Measurements from ENCODE around the gene L3MBTL1.

Gene L3MBTL1

GRCh38 chr20:43530321-43531090 is 23.0 kb downstream of the L3MBTL1 start:
- H3K4me3 ChIP-seq (ENCODE audit: low read depth, low read length), result no peak overlapping the region
- no peaks in the 10 kb centered on the region for H3K27me3 ChIP-seq (ENCODE audit: control insufficient read depth, insufficient read depth, low read length)
- no peaks in the 10 kb centered on the region for H3K4me1 ChIP-seq (ENCODE audit: control insufficient read depth, insufficient read depth, low read length)
- no peaks in the 10 kb centered on the region for H3K9me3 ChIP-seq (ENCODE audit: control insufficient read depth, insufficient read depth, low read length)
- no peak overlapping the region for H3K9ac ChIP-seq (ENCODE audit: low read depth, low read length)
- H3K36me3 ChIP-seq (ENCODE audit: control insufficient read depth, insufficient read depth, low read length), result peaks cover 9% of the 10 kb centered on the region

GRCh38 chr20:43531091-43531443 is 23.6 kb downstream of the L3MBTL1 start:
- H3K36me3 ChIP-seq (ENCODE audit: control insufficient read depth, insufficient read depth, low read length), result peaks cover 10% of the 10 kb centered on the region
- H3K4me1 ChIP-seq (ENCODE audit: control insufficient read depth, insufficient read depth, low read length), result no peaks in the 10 kb centered on the region
- no peaks in the 10 kb centered on the region for H3K27me3 ChIP-seq (ENCODE audit: control insufficient read depth, insufficient read depth, low read length)

GRCh38 chr20:43532416-43533055 is 25.0 kb downstream of the L3MBTL1 start:
- H3K9me3 ChIP-seq (ENCODE audit: control insufficient read depth, insufficient read depth, low read length), result no peaks in the 10 kb centered on the region
- H3K4me3 ChIP-seq (ENCODE audit: low read depth, low read length), result no peak overlapping the region
- H3K4me1 ChIP-seq (ENCODE audit: control insufficient read depth, insufficient read depth, low read length), result no peaks in the 10 kb centered on the region
- H3K9ac ChIP-seq (ENCODE audit: low read depth, low read length), result no peak overlapping the region
- peaks cover 12% of the 10 kb centered on the region for H3K36me3 ChIP-seq (ENCODE audit: control insufficient read depth, insufficient read depth, low read length)
- H3K27me3 ChIP-seq (ENCODE audit: control insufficient read depth, insufficient read depth, low read length), result no peaks in the 10 kb centered on the region

More at GRCh38 chr20:43531091-43531443, 23.6 kb downstream of the L3MBTL1 start:
- Histone ChIP-seq H3K4me3 (ENCODE audit: low read depth, low read length) (no peak overlapping the region), H3K9me3 (ENCODE audit: control insufficient read depth, insufficient read depth, low read length) (no peaks in the 10 kb centered on the region), H3K9ac (ENCODE audit: low read depth, low read length) (no peak overlapping the region)

- Histone ChIP-seq H3K4me3 (ENCODE audit: low read depth, low read length) (no peak overlapping the region), H3K27me3 (ENCODE audit: control insufficient read depth, insufficient read depth, low read length) (no peaks in the 10 kb centered on the region), H3K9me3 (ENCODE audit: control insufficient read depth, insufficient read depth, low read length) (no peaks in the 10 kb centered on the region), H3K4me1 (ENCODE audit: control insufficient read depth, insufficient read depth, low read length) (no peaks in the 10 kb centered on the region), H3K36me3 (ENCODE audit: control insufficient read depth, insufficient read depth, low read length) (peaks cover 12% of the 10 kb centered on the region), H3K9ac (ENCODE audit: low read depth, low read length) (no peak overlapping the region)
Measured at GRCh38 chr20:43533060-43533459, 25.6 kb downstream of the L3MBTL1 start.

- Histone ChIP-seq H3K36me3 (ENCODE audit: control insufficient read depth, insufficient read depth, low read length) (peaks cover 12% of the 10 kb centered on the region), H3K9ac (ENCODE audit: low read depth, low read length) (no peak overlapping the region), H3K27me3 (ENCODE audit: control insufficient read depth, insufficient read depth, low read length) (no peaks in the 10 kb centered on the region), H3K4me1 (ENCODE audit: control insufficient read depth, insufficient read depth, low read length) (no peaks in the 10 kb centered on the region), H3K4me3 (ENCODE audit: low read depth, low read length) (no peak overlapping the region), H3K9me3 (ENCODE audit: control insufficient read depth, insufficient read depth, low read length) (no peaks in the 10 kb centered on the region)
Measured at GRCh38 chr20:43534016-43534415, 26.5 kb downstream of the L3MBTL1 start.

GRCh38 chr20:43534791-43535350 is 27.4 kb downstream of the L3MBTL1 start:
- no peaks in the 10 kb centered on the region for H3K9me3 ChIP-seq (ENCODE audit: control insufficient read depth, insufficient read depth, low read length)
- H3K4me1 ChIP-seq (ENCODE audit: control insufficient read depth, insufficient read depth, low read length), result no peaks in the 10 kb centered on the region
- peaks cover 12% of the 10 kb centered on the region for H3K36me3 ChIP-seq (ENCODE audit: control insufficient read depth, insufficient read depth, low read length)
- no peak overlapping the region for H3K9ac ChIP-seq (ENCODE audit: low read depth, low read length)
- no peak overlapping the region for H3K4me3 ChIP-seq (ENCODE audit: low read depth, low read length)
- H3K27me3 ChIP-seq (ENCODE audit: control insufficient read depth, insufficient read depth, low read length), result no peaks in the 10 kb centered on the region

GRCh38 chr20:43535370-43536004 is 28.0 kb downstream of the L3MBTL1 start:
- Histone ChIP-seq H3K9me3 (ENCODE audit: control insufficient read depth, insufficient read depth, low read length) (no peaks in the 10 kb centered on the region), H3K36me3 (ENCODE audit: control insufficient read depth, insufficient read depth, low read length) (peaks cover 9% of the 10 kb centered on the region), H3K4me3 (ENCODE audit: low read depth, low read length) (no peak overlapping the region), H3K4me1 (ENCODE audit: control insufficient read depth, insufficient read depth, low read length) (no peaks in the 10 kb centered on the region), H3K9ac (ENCODE audit: low read depth, low read length) (no peak overlapping the region), H3K27me3 (ENCODE audit: control insufficient read depth, insufficient read depth, low read length) (no peaks in the 10 kb centered on the region)

- H3K27me3 ChIP-seq (ENCODE audit: control insufficient read depth, insufficient read depth, low read length), result no peaks in the 10 kb centered on the region
- H3K4me3 ChIP-seq (ENCODE audit: low read depth, low read length), result no peak overlapping the region
- H3K36me3 ChIP-seq (ENCODE audit: control insufficient read depth, insufficient read depth, low read length), result peaks cover 9% of the 10 kb centered on the region
- no peaks in the 10 kb centered on the region for H3K9me3 ChIP-seq (ENCODE audit: control insufficient read depth, insufficient read depth, low read length)
- no peak overlapping the region for H3K9ac ChIP-seq (ENCODE audit: low read depth, low read length)
- no peaks in the 10 kb centered on the region for H3K4me1 ChIP-seq (ENCODE audit: control insufficient read depth, insufficient read depth, low read length)
Measured at GRCh38 chr20:43536041-43536816, 28.7 kb downstream of the L3MBTL1 start.

- H3K4me1 ChIP-seq (ENCODE audit: control insufficient read depth, insufficient read depth, low read length), result no peaks in the 10 kb centered on the region
- H3K36me3 ChIP-seq (ENCODE audit: control insufficient read depth, insufficient read depth, low read length), result peaks cover 9% of the 10 kb centered on the region
- H3K9me3 ChIP-seq (ENCODE audit: control insufficient read depth, insufficient read depth, low read length), result no peaks in the 10 kb centered on the region
- H3K9ac ChIP-seq (ENCODE audit: low read depth, low read length), result no peak overlapping the region
- no peak overlapping the region for H3K4me3 ChIP-seq (ENCODE audit: low read depth, low read length)
- no peaks in the 10 kb centered on the region for H3K27me3 ChIP-seq (ENCODE audit: control insufficient read depth, insufficient read depth, low read length)
Measured at GRCh38 chr20:43536817-43537440, 29.4 kb downstream of the L3MBTL1 start.

GRCh38 chr20:43537921-43538877 is 30.7 kb downstream of the L3MBTL1 start:
- no peaks in the 10 kb centered on the region for H3K4me1 ChIP-seq (ENCODE audit: control insufficient read depth, insufficient read depth, low read length)
- no peak overlapping the region for H3K4me3 ChIP-seq (ENCODE audit: low read depth, low read length)
- H3K9me3 ChIP-seq (ENCODE audit: control insufficient read depth, insufficient read depth, low read length), result no peaks in the 10 kb centered on the region
- no peak overlapping the region for H3K9ac ChIP-seq (ENCODE audit: low read depth, low read length)
- H3K27me3 ChIP-seq (ENCODE audit: control insufficient read depth, insufficient read depth, low read length), result no peaks in the 10 kb centered on the region
- H3K36me3 ChIP-seq (ENCODE audit: control insufficient read depth, insufficient read depth, low read length), result peaks cover 9% of the 10 kb centered on the region
